OCI-LY1 (cell line): Measurements from ENCODE around the gene PKNOX2.

ENCODE experiments used
- H2AFZ ChIP-seq: fragments of 200-600 bp; sonication (generic), shearing (Covaris generic); 2 replicates; pipeline ENCODE4 v1.6.0; 2014; ENCODE audit warnings: antibody characterized with exemption, mild to moderate bottlenecking, low read length
- H3F3A ChIP-seq: fragments of 200-600 bp; sonication (generic), shearing (Covaris generic); 2 replicates; pipeline ENCODE4 v1.6.0; 2014; ENCODE audit warnings: mild to moderate bottlenecking, antibody characterized with exemption, low read length, moderate library complexity; ENCODE audit not compliant: insufficient read depth
- H3K27ac ChIP-seq: fragments of 200-600 bp; sonication (generic); 2 replicates; pipeline ENCODE4 v1.5.1; 2014; ENCODE audit warnings: low read length, mixed run types, mild to moderate bottlenecking, low read depth; ENCODE audit not compliant: poor library complexity, severe bottlenecking
- H3K27me3 ChIP-seq: fragments of 200-600 bp; sonication (generic); 2 replicates; pipeline ENCODE4 v1.6.0; 2014; ENCODE audit warnings: antibody characterized with exemption, mild to moderate bottlenecking, low read length, moderate library complexity; ENCODE audit not compliant: insufficient read depth
- H3K36me3 ChIP-seq: fragments of 200-600 bp; sonication (generic); 2 replicates; pipeline ENCODE4 v1.6.1; 2014; ENCODE audit warnings: mild to moderate bottlenecking, antibody characterized with exemption, low read length, moderate library complexity, mixed read lengths; ENCODE audit not compliant: insufficient read depth
- H3K4me1 ChIP-seq: fragments of 200-600 bp; sonication (generic); 2 replicates; pipeline ENCODE4 v1.5.1; 2014; ENCODE audit warnings: mild to moderate bottlenecking, low read length, moderate library complexity; ENCODE audit not compliant: insufficient read depth, severe bottlenecking
- H3K4me2 ChIP-seq: fragments of 200-600 bp; sonication (generic), shearing (Covaris generic); 2 replicates; pipeline ENCODE4 v1.6.1; 2014; ENCODE audit warnings: low read length
- H3K4me3 ChIP-seq: fragments of 200-600 bp; sonication (generic); 2 replicates; pipeline ENCODE4 v1.5.1; 2014; ENCODE audit warnings: low read length, low read depth, mild to moderate bottlenecking, mixed read lengths; ENCODE audit not compliant: poor library complexity, severe bottlenecking
- H3K79me2 ChIP-seq: fragments of 200-600 bp; shearing (Covaris generic); 2 replicates; pipeline ENCODE4 v1.6.1; 2016; ENCODE audit warnings: mixed run types, low read length, mixed read lengths; ENCODE audit not compliant: insufficient read depth
- H3K9ac ChIP-seq: fragments of 200-600 bp; sonication (generic), shearing (Covaris generic); 2 replicates; pipeline ENCODE4 v1.6.1; 2014; ENCODE audit warnings: mild to moderate bottlenecking, low read length, mixed read lengths
- H3K9me2 ChIP-seq: fragments of 200-600 bp; sonication (generic), shearing (Covaris generic); 2 replicates; pipeline ENCODE4 v1.6.1; 2014; ENCODE audit warnings: low read depth, mild to moderate bottlenecking, low read length, mixed read lengths
- H3K9me3 ChIP-seq: fragments of 200-600 bp; shearing (Covaris generic); 2 replicates; pipeline ENCODE4 v1.6.1; 2014; ENCODE audit warnings: low read length, mixed read lengths
- H4K20me1 ChIP-seq: fragments of 200-600 bp; sonication (generic), shearing (Covaris generic); 2 replicates; pipeline ENCODE4 v1.6.0; 2016; ENCODE audit warnings: mild to moderate bottlenecking, low read length; ENCODE audit not compliant: insufficient read depth
- CTCF ChIP-seq: fragments of 200-600 bp; sonication (generic), shearing (Covaris generic); IDR thresholded peaks from 2 replicates; pipeline ENCODE4 v1.5.1; 2017; ENCODE audit warnings: mild to moderate bottlenecking, antibody characterized with exemption, low read length, moderate library complexity, mixed read lengths
- EZH2 ChIP-seq: fragments of 200-600 bp; sonication (generic), shearing (Covaris generic); IDR thresholded peaks from 2 replicates; pipeline ENCODE4 v1.8.0; 2017; ENCODE audit warnings: borderline replicate concordance, mixed run types, mild to moderate bottlenecking, antibody characterized with exemption, low read length, moderate library complexity, mixed read lengths

The PKNOX2 gene

GRCh38 chr11:125351868-125352250 is 187.3 kb downstream of the PKNOX2 start:
- no peaks in the 10 kb centered on the region for H3F3A ChIP-seq
- no peak overlapping the region for H3K27ac ChIP-seq
- H3K9me2 ChIP-seq = no peaks in the 10 kb centered on the region
- H3K27me3 ChIP-seq = no peaks in the 10 kb centered on the region
- H3K9me3 ChIP-seq = no peaks in the 10 kb centered on the region
- no peaks in the 10 kb centered on the region for H3K79me2 ChIP-seq
- H3K4me1 ChIP-seq = no peaks in the 10 kb centered on the region
- no peak overlapping the region for H3K9ac ChIP-seq
- no peak overlapping the region for H2AFZ ChIP-seq
- no peak overlapping the region for H3K4me2 ChIP-seq
- no peaks in the 10 kb centered on the region for H4K20me1 ChIP-seq
- no peak for TF ChIP-seq EZH2
- no peak for TF ChIP-seq CTCF
- no peaks in the 10 kb centered on the region for H3K36me3 ChIP-seq
- no peak overlapping the region for H3K4me3 ChIP-seq

- Histone ChIP-seq H2AFZ (no peak overlapping the region), H3K4me1 (no peaks in the 10 kb centered on the region), H3F3A (no peaks in the 10 kb centered on the region), H3K36me3 (no peaks in the 10 kb centered on the region), H3K79me2 (no peaks in the 10 kb centered on the region), H3K9me2 (no peaks in the 10 kb centered on the region), H3K4me2 (no peak overlapping the region), H3K9me3 (no peaks in the 10 kb centered on the region), H3K4me3 (no peak overlapping the region), H3K9ac (no peak overlapping the region), H4K20me1 (no peaks in the 10 kb centered on the region), H3K27ac (no peak overlapping the region), H3K27me3 (no peaks in the 10 kb centered on the region)
- TF ChIP-seq CTCF = no peak
- TF ChIP-seq EZH2 = no peak
Observed at GRCh38 chr11:125356797-125357196, 192.2 kb downstream of the PKNOX2 start.

- H3K4me1 ChIP-seq = no peaks in the 10 kb centered on the region
- no peak for TF ChIP-seq EZH2
- no peak for TF ChIP-seq CTCF
- H3K9me3 ChIP-seq = no peaks in the 10 kb centered on the region
- no peak overlapping the region for H3K27ac ChIP-seq
- no peaks in the 10 kb centered on the region for H3F3A ChIP-seq
- H3K36me3 ChIP-seq = no peaks in the 10 kb centered on the region
- H3K4me3 ChIP-seq = no peak overlapping the region
- no peaks in the 10 kb centered on the region for H3K9me2 ChIP-seq
- H3K4me2 ChIP-seq = no peak overlapping the region
- H4K20me1 ChIP-seq = no peaks in the 10 kb centered on the region
- H2AFZ ChIP-seq = no peak overlapping the region
- no peaks in the 10 kb centered on the region for H3K79me2 ChIP-seq
- no peaks in the 10 kb centered on the region for H3K27me3 ChIP-seq
- H3K9ac ChIP-seq = no peak overlapping the region
Observed at GRCh38 chr11:125357551-125357950, 193.0 kb downstream of the PKNOX2 start.
